Adrenal gland (tissue), 5 donors: ENCODE data around the gene PDPR.
"Not testable (repeated sequence)": the region's sequence is repeated elsewhere in the genome, so short reads cannot be mapped to it uniquely, and the experiment has no call there.

Experiments
- POLR2A ChIP-seq, 2 donors: fragments of 450-650 bp; IDR thresholded peaks; one replicate each; pipeline ENCODE4 v1.6.1; 2017; ENCODE audit warnings: antibody characterized with exemption in 2 of 2, mild to moderate bottlenecking in 2 of 2, moderate library complexity in 1 of 2
- TF ChIP-seq, protein P1 (sequence below), 6 experiments: fragments of 450-650 bp in 4 of 6; fragments of 200-600 bp in 2 of 6; sonication (generic) in 1 of 6; IDR thresholded peaks; 1 replicate in 5 of 6; 2 replicates in 1 of 6; pipeline versions ENCODE4 v1.5.1 to v1.8.0; 2016 to 2021; ENCODE audit warnings: antibody characterized with exemption in 6 of 6, mild to moderate bottlenecking in 2 of 6, moderate library complexity in 1 of 6
- donor health status: DM: no; HTN: no; CAD: no.

DNA sequence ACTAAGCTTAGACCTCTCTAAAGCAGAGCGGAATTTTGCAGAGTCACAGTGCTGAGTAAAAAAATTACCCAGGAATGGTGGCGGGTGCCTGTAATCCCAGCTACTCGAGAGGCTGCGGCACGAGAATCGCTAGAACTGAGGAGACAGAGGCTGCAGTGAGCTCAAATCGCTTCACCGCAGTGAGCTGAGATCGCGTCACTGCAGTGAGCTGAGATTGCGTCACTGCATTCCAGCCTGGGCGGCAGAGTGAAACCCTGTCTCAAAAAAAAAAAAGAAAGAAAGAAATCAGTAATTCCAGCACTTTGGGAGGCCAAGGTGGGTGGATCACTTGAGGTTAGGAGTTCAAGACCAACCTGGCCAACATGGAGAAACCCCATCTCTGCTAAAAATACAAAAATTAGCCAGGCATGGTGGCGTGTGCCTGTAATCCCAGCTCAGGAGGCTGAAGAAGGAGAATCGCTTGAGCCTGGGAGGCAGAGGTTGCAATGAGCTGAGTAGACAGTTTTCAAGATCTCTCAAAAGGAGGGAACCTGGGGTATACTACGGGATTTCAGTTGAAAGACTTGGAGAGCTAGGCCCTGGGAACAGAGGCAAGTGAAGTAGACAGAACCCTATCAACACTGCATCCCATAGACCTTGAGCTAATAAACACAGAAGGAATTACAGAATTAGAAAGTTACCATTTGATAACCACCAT, 4.4 kb upstream of the PDPR start:
- not testable (repeated sequence) for TF ChIP-seq POLR2A (IDR thresholded peaks at IDR 0.05)
- TF ChIP-seq, protein P1, sequence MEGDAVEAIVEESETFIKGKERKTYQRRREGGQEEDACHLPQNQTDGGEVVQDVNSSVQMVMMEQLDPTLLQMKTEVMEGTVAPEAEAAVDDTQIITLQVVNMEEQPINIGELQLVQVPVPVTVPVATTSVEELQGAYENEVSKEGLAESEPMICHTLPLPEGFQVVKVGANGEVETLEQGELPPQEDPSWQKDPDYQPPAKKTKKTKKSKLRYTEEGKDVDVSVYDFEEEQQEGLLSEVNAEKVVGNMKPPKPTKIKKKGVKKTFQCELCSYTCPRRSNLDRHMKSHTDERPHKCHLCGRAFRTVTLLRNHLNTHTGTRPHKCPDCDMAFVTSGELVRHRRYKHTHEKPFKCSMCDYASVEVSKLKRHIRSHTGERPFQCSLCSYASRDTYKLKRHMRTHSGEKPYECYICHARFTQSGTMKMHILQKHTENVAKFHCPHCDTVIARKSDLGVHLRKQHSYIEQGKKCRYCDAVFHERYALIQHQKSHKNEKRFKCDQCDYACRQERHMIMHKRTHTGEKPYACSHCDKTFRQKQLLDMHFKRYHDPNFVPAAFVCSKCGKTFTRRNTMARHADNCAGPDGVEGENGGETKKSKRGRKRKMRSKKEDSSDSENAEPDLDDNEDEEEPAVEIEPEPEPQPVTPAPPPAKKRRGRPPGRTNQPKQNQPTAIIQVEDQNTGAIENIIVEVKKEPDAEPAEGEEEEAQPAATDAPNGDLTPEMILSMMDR (IDR thresholded peaks at IDR 0.05), result not testable (repeated sequence)
